ENCODE measurements around the gene TNFSF9. TPM values are rescaled to one million over a fixed set of nuclear protein-coding genes. Genes with fewer than 3 reads are reported as not detected.
"Not testable (repeated sequence)": the region's sequence is repeated elsewhere in the genome, so short reads cannot be mapped to it uniquely, and the experiment has no call there.

Gene TNFSF9
- total and polyA plus RNA-seq, 2 donors (not counting 1 experiment from before 2014, with no cell fraction given), result 11.7 to 24.3 TPM

DNA sequence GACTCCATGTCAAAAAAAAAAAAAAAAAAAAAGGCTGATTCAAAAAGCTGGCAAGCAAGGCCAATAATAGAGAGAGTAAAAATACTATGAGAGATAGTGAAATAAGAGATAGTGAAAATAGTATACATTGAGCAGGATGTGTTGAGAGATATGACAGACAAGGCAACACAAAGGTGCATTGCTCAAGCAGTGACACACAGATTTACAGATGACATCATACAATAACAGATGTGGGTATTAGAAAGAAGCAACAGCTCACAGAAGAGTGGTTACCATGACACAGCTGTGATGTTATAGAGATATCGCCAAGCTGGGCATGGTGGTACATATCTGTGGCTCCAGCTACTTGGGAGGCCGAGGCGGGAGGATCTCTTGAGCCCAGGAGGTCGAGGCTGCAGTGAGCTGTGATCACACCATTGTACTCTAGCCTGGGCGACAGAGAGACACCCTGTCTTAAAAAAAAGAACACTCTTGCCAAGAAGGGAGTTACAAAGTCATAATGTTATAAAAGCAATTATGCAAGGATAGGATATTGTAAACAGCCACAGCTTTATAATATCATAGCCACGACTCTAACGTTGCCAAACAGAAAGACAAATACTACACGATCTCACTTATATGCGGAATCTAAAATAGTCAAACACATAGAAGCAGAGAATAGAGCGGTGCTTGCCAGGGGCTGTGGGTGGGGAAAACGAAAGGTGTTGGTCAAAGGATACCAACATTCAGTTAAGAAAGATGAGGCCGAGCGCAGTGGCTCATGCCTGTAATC is 10.3 kb downstream of the TNFSF9 start:
- no peaks in the 10 kb centered on the region for H3K27me3 ChIP-seq (replicated peaks in 1 of 4; ENCODE audit: control extremely low read depth in 1 of 4, control insufficient read depth in 3 of 4, insufficient read depth in 4 of 4, low read length in 3 of 4)
- POLR2A ChIA-PET, result interaction anchor here (0.8 kb wide), 1 partner anchor 229 kb away, joined by 5 read pairs; no protein-coding TSS in a partner anchor
- CTCF ChIA-PET, result interaction anchor here (0.9 to 1.4 kb wide), 2 partner anchors 12 to 19 kb away, joined by 3 to 7 read pairs; no protein-coding TSS in a partner anchor
- no peak overlapping the region for H3K4me3 ChIP-seq (ENCODE audit: control extremely low read depth in 1 of 5, extremely low read depth in 1 of 5, insufficient read depth in 1 of 5, low read depth in 2 of 5, low read length in 4 of 5)
- Mint-ChIP-seq H3K4me1 (peaks cover 22% of the 10 kb centered on the region), H3K9me3 (ENCODE audit: insufficient read depth) (no peaks in the 10 kb centered on the region), H3K4me3 (no peak overlapping the region), H3K27ac (no peak overlapping the region), H3K27me3 (peaks cover 5% of the 10 kb centered on the region)
- intact Hi-C loops (cut with micrococcal nuclease), result no loop called here
- no peaks in the 10 kb centered on the region for H4K20me1 ChIP-seq (ENCODE audit: control insufficient read depth, insufficient read depth, low read length, poor library complexity, severe bottlenecking)
- ATAC-seq (ENCODE audit: low read depth) (no peak), DNase-seq (no peak)
- no peaks in the 10 kb centered on the region for H3K79me2 ChIP-seq (ENCODE audit: control insufficient read depth, insufficient read depth, low read length)
- H3K4me2 ChIP-seq (replicated peaks; ENCODE audit: low read depth, low read length, poor library complexity, severe bottlenecking), result no peak overlapping the region
- no peak overlapping the region for H3K27ac ChIP-seq (ENCODE audit: low read length in 2 of 2)
- no peak overlapping the region for H3K9ac ChIP-seq (ENCODE audit: low read length)
- WGBS (ENCODE audit: insufficient coverage), result 93% methylated on average over 6 of the region's 13 CpGs
- peaks cover 0 to 9% (median 0%) of the 10 kb centered on the region in 3 donors for H3K9me3 ChIP-seq (ENCODE audit: control extremely low read depth in 1 of 3, control insufficient read depth in 2 of 3, insufficient read depth in 1 of 3, low read length in 2 of 3)
- peaks cover 11 to 24% of the 10 kb centered on the region in 2 donors for H3K4me1 ChIP-seq (ENCODE audit: control insufficient read depth in 2 of 2, insufficient read depth in 2 of 2, low read length in 2 of 2)
- no peak overlapping the region for H2AFZ ChIP-seq (ENCODE audit: insufficient read depth, low read depth, low read length, poor library complexity, severe bottlenecking)
- no peaks in the 10 kb centered on the region for H3K36me3 ChIP-seq (replicated peaks in 1 of 2; ENCODE audit: control extremely low read depth in 1 of 2, control insufficient read depth in 1 of 2, extremely low read depth in 1 of 2, insufficient read depth in 2 of 2, low read length in 1 of 2)
- TF ChIP-seq, protein P1, sequence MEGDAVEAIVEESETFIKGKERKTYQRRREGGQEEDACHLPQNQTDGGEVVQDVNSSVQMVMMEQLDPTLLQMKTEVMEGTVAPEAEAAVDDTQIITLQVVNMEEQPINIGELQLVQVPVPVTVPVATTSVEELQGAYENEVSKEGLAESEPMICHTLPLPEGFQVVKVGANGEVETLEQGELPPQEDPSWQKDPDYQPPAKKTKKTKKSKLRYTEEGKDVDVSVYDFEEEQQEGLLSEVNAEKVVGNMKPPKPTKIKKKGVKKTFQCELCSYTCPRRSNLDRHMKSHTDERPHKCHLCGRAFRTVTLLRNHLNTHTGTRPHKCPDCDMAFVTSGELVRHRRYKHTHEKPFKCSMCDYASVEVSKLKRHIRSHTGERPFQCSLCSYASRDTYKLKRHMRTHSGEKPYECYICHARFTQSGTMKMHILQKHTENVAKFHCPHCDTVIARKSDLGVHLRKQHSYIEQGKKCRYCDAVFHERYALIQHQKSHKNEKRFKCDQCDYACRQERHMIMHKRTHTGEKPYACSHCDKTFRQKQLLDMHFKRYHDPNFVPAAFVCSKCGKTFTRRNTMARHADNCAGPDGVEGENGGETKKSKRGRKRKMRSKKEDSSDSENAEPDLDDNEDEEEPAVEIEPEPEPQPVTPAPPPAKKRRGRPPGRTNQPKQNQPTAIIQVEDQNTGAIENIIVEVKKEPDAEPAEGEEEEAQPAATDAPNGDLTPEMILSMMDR (IDR thresholded peaks at IDR 0.05), result no peak
- no peak for TF ChIP-seq EZH2 (IDR thresholded peaks at IDR 0.05; ENCODE audit: borderline replicate concordance, insufficient read depth, low read depth, low read length, poor library complexity, severe bottlenecking)

DNA sequence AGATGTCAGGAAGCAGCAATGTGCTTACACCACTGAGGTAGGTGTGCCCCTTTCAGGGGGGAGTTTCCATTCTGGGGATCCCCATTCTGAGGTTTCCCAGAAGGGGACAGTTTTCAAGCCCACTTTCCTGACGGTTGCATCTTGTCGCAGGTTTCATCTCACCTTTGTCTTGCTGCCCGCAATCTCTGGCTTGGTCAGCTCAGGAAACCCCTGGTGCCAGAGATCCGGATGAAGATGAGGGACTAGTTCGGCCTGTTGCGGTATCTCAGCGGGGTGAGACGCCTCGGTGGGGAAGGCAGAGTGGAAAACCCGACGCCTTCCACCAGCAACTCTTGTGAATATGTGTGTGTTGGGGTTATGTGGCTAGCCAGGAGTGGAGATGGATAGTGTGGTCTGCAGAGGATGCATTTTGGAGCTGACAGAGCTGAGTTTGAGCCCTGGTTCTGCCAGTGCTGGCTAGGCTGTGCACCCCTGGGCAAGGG is 13.1 kb downstream of the TNFSF9 start:
- H3K4me3 ChIP-seq (ENCODE audit: control extremely low read depth in 1 of 5, extremely low read depth in 1 of 5, insufficient read depth in 1 of 5, low read depth in 2 of 5, low read length in 4 of 5), result no peak overlapping the region
- no peaks in the 10 kb centered on the region for H3K36me3 ChIP-seq (replicated peaks in 1 of 2; ENCODE audit: control extremely low read depth in 1 of 2, control insufficient read depth in 1 of 2, extremely low read depth in 1 of 2, insufficient read depth in 2 of 2, low read length in 1 of 2)
- no peak overlapping the region for H2AFZ ChIP-seq (ENCODE audit: insufficient read depth, low read depth, low read length, poor library complexity, severe bottlenecking)
- no peak overlapping the region for H3K4me2 ChIP-seq (replicated peaks; ENCODE audit: low read depth, low read length, poor library complexity, severe bottlenecking)
- TF ChIP-seq, protein P1 (IDR thresholded peaks at IDR 0.05), result no peak
- no peak for TF ChIP-seq EZH2 (IDR thresholded peaks at IDR 0.05; ENCODE audit: borderline replicate concordance, insufficient read depth, low read depth, low read length, poor library complexity, severe bottlenecking)
- intact Hi-C loops (cut with micrococcal nuclease), result no loop called here
- no peaks in the 10 kb centered on the region for H3K9me3 ChIP-seq (ENCODE audit: control extremely low read depth in 1 of 3, control insufficient read depth in 2 of 3, insufficient read depth in 1 of 3, low read length in 2 of 3)
- ATAC-seq (ENCODE audit: low read depth), result no peak
- Mint-ChIP-seq H3K27ac (peak overlapping the region; percentile 62), H3K4me3 (no peak overlapping the region), H3K9me3 (ENCODE audit: insufficient read depth) (peaks cover 2% of the 10 kb centered on the region), H3K27me3 (peaks cover 5% of the 10 kb centered on the region), H3K4me1 (peaks cover 9% of the 10 kb centered on the region)
- no peaks in the 10 kb centered on the region for H3K27me3 ChIP-seq (replicated peaks in 1 of 4; ENCODE audit: control extremely low read depth in 1 of 4, control insufficient read depth in 3 of 4, insufficient read depth in 4 of 4, low read length in 3 of 4)
- POLR2A ChIA-PET, result no interaction called here
- H3K4me1 ChIP-seq (ENCODE audit: control insufficient read depth in 2 of 2, insufficient read depth in 2 of 2, low read length in 2 of 2), result no peaks in the 10 kb centered on the region
- DNase-seq, result peak; percentile 31
- whole genome bisulfite sequencing (ENCODE audit: insufficient coverage), result 59% methylated on average over 11 of the region's 11 CpGs
- H4K20me1 ChIP-seq (ENCODE audit: control insufficient read depth, insufficient read depth, low read length, poor library complexity, severe bottlenecking), result no peaks in the 10 kb centered on the region
- H3K27ac ChIP-seq (ENCODE audit: low read length in 2 of 2), result no peak overlapping the region
- H3K79me2 ChIP-seq (ENCODE audit: control insufficient read depth, insufficient read depth, low read length), result no peaks in the 10 kb centered on the region
- CTCF ChIA-PET, result no interaction called here
- no peak overlapping the region for H3K9ac ChIP-seq (ENCODE audit: low read length)

DNA sequence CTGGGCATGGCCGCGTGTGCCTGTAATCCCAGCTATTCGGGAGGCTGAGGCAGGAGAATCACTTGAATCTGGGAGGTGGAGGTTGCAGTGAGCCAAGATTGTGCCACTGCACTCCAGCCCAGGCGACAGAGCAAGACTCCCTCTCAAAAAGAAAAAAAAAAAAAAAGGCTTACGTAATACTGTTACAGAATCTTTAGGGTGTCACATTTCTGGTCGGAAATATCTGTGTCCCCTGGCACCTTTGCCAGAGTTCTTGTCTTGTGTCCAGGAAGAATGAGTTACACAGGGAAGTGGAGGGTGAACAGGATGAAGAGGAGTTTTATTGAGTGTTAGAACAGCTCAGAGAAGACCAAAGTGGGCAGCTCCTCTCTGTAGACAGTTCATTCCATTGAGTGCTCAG is 19.9 kb downstream of the TNFSF9 start:
- not testable (repeated sequence) for H3K36me3 ChIP-seq (replicated peaks in 1 of 2; ENCODE audit: control extremely low read depth in 1 of 2, control insufficient read depth in 1 of 2, extremely low read depth in 1 of 2, insufficient read depth in 2 of 2, low read length in 1 of 2); H3K9me3 Mint-ChIP-seq (ENCODE audit: insufficient read depth); H3K4me3 ChIP-seq (ENCODE audit: control extremely low read depth in 1 of 5, extremely low read depth in 1 of 5, insufficient read depth in 1 of 5, low read depth in 2 of 5, low read length in 4 of 5); H2AFZ ChIP-seq (ENCODE audit: insufficient read depth, low read depth, low read length, poor library complexity, severe bottlenecking); H3K4me3 Mint-ChIP-seq; ATAC-seq (ENCODE audit: low read depth); DNase-seq; H3K27ac Mint-ChIP-seq; H3K4me1 Mint-ChIP-seq; H3K27ac ChIP-seq (ENCODE audit: low read length in 2 of 2); H3K9ac ChIP-seq (ENCODE audit: low read length); H3K27me3 ChIP-seq (replicated peaks in 1 of 4; ENCODE audit: control extremely low read depth in 1 of 4, control insufficient read depth in 3 of 4, insufficient read depth in 4 of 4, low read length in 3 of 4); H3K27me3 Mint-ChIP-seq; H3K4me2 ChIP-seq (replicated peaks; ENCODE audit: low read depth, low read length, poor library complexity, severe bottlenecking); H4K20me1 ChIP-seq (ENCODE audit: control insufficient read depth, insufficient read depth, low read length, poor library complexity, severe bottlenecking); H3K9me3 ChIP-seq (ENCODE audit: control extremely low read depth in 1 of 3, control insufficient read depth in 2 of 3, insufficient read depth in 1 of 3, low read length in 2 of 3); H3K79me2 ChIP-seq (ENCODE audit: control insufficient read depth, insufficient read depth, low read length)
- intact Hi-C loops (cut with micrococcal nuclease), result loop anchor here (5.0 kb wide), 1 partner anchor 33 kb away; no protein-coding TSS in a partner anchor
- ChIA-PET POLR2A (interaction anchor here (0.5 to 0.7 kb wide), 3 partner anchors 11 to 39 kb away, joined by 3 to 7 read pairs (median 4); no protein-coding TSS in a partner anchor), CTCF (interaction anchor here (0.7 to 1.6 kb wide), 5 partner anchors 15 to 122 kb away, joined by 3 to 9 read pairs (median 4); no protein-coding TSS in a partner anchor)
- 100% methylated on average over 1 of the region's 6 CpGs for WGBS (ENCODE audit: insufficient coverage)
- peaks cover 9 to 11% of the 10 kb centered on the region in 2 donors for H3K4me1 ChIP-seq (ENCODE audit: control insufficient read depth in 2 of 2, insufficient read depth in 2 of 2, low read length in 2 of 2)
